AG09319 (cell line): Measurements from ENCODE around the gene THADA.
A peak's percentile ranks its signal among the peaks of the same experiment; 100 is the strongest.

Source experiments
- DNase-seq: peaks from one replicate; pipeline ENCODE4 v3.0.0-alpha.2; 2010; ENCODE audit warnings: low read depth; ENCODE audit errors: extremely low read depth
- CTCF ChIP-seq: IDR thresholded peaks from 2 replicates; pipeline ENCODE4 v1.5.1; 2011; ENCODE audit warnings: low read depth, mild to moderate bottlenecking, inconsistent platforms, low read length, moderate library complexity

Gene THADA

DNA sequence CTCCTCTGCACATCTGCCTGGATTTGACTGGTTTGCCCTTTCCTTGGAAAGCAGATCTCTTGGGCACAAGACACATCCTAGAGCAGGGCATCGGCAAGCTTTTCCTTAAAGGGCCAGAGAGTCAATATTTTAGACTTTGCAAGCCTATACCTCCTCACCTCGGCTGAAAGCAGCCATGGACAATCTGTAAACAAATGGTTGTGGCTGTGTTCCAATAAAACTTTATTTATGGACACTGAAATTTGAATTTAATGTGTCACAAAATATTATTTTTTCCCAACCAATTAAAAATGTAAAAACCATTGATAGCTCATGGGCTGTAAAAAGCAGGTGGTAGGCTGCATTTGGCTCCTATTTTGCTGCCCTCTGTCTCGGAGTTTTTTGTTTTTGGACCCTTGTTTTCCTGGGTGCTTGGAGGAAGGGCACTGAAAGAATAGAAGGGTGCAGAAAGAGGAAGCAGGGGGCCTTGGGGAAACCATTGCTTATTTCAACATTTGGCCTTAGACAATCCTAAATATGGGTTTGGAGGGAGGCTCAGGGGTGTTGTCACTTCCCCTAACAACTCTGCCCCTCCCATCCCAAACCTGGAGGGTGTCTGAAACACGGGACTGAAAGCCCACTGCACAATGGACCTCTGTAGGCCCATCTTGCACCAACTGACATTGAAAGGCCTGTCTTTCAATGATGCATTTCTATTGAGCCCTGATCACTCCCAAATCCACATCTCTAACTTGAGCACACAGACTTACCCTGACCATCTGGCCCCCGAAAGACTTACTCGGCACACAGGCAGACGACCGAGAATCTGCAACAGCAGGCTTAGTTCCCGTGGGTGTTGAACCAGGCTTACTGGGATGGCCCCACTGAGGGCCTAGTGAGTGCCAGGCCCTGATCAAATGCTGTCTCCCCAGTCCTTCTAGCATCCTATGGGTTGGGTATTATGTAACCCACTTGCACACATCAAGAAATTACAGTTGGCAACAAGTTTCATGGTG is 362.3 kb downstream of the THADA start:
- no peak for TF ChIP-seq CTCF
- no peak for DNase-seq

- no peak for DNase-seq
- TF ChIP-seq CTCF, result no peak
Measured at GRCh38 chr2:43230951-43231827, 364.6 kb downstream of the THADA start.

- no peak for TF ChIP-seq CTCF
- no peak for DNase-seq
Measured at GRCh38 chr2:43230351-43230885, 365.4 kb downstream of the THADA start.

GRCh38 chr2:43228756-43229659 is 366.8 kb downstream of the THADA start:
- TF ChIP-seq CTCF, result no peak
- DNase-seq, result no peak

DNA sequence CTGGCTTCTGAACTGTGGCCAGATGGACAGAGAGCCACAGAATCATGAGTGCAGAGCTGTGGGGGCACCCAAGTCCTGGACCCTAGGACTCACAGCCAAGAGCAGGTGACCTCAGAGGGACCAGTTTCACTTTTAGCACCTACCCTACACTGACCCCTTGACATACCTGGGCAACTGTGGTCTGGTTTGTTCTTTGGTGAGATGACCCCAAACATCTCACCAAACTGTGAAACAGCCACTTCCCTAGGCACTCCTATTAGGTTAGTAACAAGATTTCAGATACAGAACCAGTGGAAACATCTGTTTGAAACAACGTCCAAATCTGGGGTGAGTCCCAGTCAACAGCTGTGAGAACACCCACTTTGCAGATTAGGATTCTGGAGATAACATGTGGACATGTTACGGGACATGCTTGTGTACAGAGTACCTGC is 367.5 kb downstream of the THADA start:
- no peak for TF ChIP-seq CTCF
- no peak for DNase-seq

DNA sequence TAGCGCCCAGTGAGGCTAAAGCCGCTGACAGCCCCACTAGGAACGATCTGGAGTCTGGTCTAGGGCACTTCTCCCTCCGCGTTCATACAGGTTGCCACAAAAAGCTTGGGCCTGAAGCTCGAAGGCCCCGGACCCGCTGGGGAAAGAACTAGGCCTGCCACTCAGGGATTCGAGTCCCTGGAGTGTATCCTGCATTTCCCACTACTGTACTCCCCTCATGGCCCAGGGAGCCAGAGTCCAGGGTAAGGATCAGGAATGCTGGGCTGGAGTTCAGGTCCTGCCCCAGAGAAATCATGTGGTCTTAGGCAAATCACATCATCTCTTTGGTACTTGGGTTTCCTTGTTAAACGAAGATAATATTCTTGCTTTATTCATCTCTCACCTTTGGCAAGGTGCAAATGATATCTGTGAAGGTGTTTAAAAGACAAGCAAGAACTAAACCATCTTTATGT is 368.0 kb downstream of the THADA start:
- TF ChIP-seq CTCF, result peak; percentile 39
- no peak for DNase-seq
